IPS DF 4.7 (cell line): ENCODE data around the gene SCCPDH.
"Not testable (repeated sequence)": the region's sequence is repeated elsewhere in the genome, so short reads cannot be mapped to it uniquely, and the experiment has no call there.

ENCODE experiments used
- DNase-seq: peaks from one replicate; pipeline ENCODE4 v3.0.0-alpha.2; 2013; ENCODE audit warnings: low spot score; ENCODE audit errors: extremely low read depth

SCCPDH gene

DNA sequence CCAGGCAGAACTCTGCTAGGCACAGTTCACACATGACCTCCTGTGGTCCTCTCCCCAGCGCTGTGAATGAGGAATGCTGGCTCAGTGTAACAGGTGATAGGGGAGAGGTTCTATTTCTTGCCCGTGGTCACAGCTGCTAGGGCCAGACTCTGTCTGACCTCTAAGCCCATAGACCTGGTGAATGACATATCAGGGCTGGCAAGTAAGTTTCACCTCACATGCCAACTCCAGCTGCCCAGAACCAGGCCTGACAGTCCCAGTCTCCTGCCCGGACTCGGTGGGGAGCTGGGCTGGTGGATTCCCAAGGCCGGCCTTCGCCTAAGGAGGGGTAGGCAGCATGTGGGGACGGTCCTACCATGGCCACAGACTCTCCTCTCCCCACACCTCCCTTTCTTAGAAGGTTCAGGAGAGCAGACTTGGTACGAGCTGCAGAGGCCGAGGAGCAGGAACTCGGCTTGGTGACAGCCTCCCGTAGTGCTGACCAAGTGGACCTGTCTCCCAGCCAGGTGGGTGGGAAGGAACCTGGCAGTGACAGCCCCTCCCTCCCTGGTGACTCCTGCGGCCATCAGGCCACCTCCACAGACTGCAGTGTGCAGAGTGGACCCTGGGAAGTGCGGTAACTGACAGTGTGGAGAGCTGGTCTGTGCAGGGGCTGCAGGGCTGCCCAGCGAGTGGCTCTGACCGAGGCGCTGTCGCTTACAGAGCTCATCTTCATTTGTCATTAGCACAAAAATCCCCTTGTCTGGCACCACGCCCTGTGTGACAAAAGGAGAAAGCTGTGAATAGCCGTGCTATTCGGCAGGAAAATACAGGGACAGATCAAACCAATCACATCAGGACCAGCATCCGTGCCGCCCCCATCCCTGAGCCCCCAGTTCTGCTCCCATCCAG is 74.6 kb downstream of the SCCPDH start:
- DNase-seq: no peak

- DNase-seq: no peak
Measured at GRCh38 chr1:246800356-246800755, 76.1 kb downstream of the SCCPDH start.

- no peak for DNase-seq
Measured at GRCh38 chr1:246800756-246801155, 76.5 kb downstream of the SCCPDH start.

DNA sequence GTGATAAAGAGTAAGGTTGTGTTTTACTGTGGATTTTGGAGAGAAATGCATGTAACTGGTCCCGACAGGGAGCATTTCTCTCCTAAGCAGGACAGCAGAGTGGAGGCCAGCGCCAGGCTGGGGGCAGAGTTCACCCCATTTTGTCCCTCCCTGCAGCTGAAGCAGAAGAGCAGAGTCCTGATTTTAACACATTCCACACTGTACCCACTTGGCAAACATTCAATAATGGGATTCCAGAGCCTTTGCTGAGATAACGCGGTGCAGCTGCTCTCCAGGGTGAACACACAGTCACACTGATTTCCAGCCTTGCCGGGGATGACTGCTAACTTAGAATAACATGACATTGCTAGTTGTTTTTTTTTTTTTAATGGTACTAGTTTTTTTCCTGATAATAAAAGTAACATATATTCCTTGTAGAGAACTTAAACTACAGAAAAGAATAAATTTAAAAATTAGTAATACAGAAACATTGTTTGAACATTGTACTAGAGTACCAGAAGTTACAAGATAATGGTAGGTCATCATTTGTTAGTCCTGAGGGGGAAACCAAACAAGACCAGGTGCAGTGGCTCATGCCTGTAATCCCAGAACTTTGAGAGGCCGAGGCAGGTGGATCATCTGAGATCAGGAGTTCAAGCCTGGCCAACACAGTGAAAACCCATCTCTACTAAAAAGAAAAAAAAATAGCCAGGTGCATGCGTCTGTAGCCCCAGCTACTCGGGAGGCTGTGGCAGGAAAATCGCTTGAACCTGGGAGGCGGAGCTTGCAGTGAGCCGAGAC is 77.2 kb downstream of the SCCPDH start:
- no peak for DNase-seq

- no peak for DNase-seq
Measured at GRCh38 chr1:246803373-246803772, 79.2 kb downstream of the SCCPDH start.

DNA sequence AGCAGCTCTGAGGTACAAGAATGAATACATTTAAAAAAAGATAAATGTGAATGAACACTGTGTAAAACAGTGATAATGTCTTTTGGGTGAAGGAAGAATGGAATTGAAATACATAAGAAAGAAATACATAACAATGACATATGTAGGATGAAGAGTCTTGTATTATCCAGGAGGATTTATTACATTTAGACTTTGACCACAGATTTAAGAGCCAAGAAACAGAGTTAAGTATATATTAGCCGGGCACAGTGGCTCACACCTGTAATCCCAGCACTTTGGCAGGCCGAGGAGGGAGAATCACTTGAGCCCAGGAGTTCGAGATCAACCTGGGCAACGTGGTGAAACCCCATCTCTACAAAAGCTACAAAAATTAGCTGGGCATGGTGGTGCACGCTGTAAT is 79.7 kb downstream of the SCCPDH start:
- no peak for DNase-seq

- no peak for DNase-seq
Measured at GRCh38 chr1:246805135-246805716, 81.0 kb downstream of the SCCPDH start.

DNA sequence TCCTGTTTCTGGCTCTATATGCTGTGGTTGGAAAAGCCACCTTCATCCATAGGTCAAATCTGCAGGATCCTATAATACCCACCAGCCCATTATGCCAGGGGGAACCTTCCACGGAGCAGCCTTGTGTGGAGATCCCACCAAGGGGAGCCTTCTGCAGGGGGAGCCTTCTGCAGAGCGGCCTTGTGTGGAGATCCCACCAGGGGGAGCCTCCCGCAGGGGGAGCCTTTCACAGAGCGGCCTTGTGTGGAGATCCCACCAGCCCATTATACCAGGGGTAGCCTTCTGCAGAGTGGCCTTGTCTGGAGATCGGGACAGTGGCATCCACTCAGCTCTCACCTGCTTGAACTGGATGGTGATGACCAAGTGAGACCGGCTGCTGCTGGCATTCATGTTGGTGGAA is 85.3 kb downstream of the SCCPDH start:
- no peak for DNase-seq

GRCh38 chr1:246811985-246812384 is 87.8 kb downstream of the SCCPDH start:
- DNase-seq: no peak

DNA sequence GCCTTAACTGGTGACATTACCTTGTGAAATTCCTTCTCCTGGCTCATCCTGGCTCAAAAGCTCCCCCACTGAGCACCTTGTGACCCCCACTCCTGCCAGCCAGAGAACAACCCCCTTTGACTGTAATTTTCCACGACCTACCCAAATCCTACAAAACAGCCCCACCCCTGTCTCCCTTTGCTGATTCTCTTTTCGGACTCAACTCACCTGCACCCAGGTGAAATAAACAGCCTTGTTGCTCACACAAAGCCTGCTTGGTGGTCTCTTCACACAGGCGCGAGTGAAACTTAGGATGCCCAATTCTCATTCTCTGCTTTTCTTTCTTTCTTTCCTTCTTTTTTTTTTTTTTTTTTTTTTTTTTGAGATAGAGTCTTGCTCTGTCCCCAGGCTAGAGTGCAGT is 89.1 kb downstream of the SCCPDH start:
- DNase-seq: not testable (repeated sequence)

- DNase-seq: no peak
Measured at GRCh38 chr1:246814890-246815289, 90.7 kb downstream of the SCCPDH start.

DNA sequence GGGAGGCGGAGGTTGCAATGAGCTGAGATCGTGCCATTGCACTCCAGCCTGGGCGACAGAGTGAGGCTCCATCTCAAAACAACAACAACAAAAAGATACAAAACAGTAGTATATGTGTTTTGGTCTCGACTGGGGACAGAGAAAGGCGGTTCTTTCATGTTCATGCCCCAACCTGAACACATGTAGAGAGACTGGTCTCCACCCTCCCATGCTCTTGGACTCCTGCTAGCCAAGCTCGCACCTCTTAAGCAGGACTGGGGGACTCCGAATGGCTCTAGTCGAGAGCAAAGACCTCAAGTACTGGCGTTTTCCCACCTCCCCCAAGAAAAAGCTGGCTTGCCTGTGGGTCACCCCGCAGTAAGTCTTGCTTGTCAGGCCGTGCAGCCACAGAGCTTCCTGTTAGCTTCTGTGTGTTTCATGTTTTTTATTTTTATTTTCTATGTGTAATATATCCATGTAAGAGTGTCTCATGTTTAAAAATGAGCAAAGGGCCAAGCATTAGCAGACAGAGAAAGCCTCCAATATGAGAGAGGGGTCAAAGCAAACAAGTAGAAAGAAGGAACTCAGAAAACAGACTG is 91.6 kb downstream of the SCCPDH start:
- no peak for DNase-seq
